Fibroblast of skin of right quadriceps (primary cell): ENCODE data around the gene AKAP6.
A peak's percentile ranks its signal among the peaks of the same experiment; 100 is the strongest.

ENCODE experiments used
- DNase-seq: peaks from one replicate; pipeline ENCODE4 v3.0.0-alpha.2; 2013

The AKAP6 gene

GRCh38 chr14:32494609-32495434, 165.7 kb downstream of the AKAP6 start:
- peak; percentile 68 for DNase-seq

DNA sequence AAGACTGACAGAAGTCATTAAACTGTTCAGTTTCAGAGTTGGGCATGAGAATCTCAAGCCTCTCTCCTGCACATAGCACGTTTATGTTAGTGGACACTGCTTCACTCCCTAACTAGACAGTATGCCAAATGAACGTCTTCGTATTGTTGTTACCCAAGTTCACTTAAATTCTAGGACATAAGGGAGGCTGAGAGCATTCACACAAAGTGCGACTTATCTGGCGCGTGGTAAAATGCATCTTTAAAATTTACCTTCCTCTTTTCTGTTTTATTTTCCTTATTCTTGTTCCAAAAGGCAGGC, 166.3 kb downstream of the AKAP6 start:
- no peak for DNase-seq

- peak; percentile 74 for DNase-seq
Measured at GRCh38 chr14:32497248-32497647, 168.2 kb downstream of the AKAP6 start.

DNA sequence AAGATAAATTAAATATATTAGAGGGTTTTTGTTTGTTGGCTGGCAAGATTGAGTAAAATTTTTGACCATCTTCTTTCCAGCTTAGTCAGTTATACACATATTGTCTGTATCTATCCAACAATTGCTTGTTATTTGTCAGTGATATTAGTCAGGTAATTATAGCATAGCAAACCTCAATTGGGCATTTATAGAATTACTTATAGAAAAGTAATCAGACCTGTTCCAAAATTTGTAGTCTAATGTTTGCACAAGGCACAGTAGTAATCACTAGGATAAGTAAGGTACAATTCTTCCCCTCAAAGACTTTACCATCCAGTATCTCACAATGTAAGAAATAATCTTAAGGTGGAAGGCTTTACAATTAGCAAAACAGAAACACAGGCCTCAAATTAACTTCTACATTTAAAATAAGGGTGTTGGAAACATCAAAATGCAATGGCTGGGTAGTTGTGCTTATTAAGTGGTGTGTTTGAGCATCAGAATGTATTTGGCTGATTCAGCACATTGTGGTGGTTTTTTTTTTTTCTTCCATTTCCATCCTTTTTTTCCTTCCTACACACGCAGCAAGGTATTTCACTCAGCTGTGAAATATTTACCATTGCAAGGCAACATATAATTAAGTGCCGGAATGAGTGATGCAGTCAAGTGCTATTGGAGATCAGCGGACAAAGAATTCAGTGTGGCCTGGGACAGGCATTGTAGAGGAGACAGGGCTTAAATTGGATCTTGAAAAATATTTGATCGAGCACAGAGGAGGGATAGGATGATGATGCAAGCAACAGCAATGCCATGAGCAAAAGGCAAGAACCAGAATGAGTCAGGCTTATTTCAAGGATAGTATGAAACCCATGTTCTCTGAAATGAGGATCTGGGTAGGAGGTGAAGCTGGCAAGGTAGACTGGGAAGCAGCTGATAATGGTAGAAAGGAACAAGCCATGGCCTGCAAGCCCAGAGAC, 178.2 kb downstream of the AKAP6 start:
- DNase-seq = peak; percentile 94

GRCh38 chr14:32508281-32508680, 179.2 kb downstream of the AKAP6 start:
- peak; percentile 39 for DNase-seq

DNA sequence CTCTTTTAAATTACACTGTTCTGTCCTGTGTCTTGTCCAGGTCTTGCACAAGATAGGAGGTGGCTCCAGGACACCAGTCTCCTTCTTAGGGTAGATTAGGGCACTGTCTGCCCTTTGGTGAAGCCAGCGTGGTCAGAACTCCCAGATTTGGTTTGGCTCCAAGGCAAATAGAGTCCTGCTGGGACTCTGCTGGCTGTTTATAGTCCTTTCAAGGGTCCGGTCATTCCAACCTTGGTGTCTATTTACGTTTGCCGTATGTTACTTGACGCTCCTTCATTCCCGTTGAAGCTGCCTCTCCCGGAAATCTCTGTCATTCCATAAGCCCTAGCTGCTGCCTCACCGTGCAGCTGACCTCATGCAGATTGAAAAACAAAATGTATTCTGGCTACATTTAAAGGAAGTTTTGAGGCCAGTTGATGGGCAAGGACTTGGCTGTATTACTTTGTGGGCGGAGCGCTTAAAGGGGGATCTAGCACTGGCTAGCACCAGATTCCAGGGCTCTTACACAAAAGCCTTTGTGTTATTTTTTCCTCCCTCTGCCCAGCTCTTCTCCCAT, 180.6 kb downstream of the AKAP6 start:
- DNase-seq = peak; percentile 94

DNA sequence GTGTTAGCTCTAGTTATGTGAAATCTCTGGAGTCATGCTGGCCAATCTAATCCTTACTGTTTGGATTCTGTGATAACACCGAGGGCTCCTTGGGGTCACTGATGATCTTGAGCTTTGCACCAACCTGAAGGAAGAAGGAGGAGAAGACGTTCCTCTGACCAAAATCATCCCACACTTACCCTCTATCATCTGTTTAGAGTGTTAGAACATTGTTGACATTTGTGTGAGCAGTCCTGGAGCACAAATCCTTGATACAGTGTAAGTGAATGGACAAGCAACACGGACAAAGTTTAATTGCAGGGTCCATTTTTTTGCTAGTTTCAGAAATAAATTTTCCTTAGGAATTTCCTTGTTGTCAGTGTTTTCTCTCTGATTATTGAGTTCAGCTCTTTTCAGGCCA, 181.7 kb downstream of the AKAP6 start:
- no peak for DNase-seq

DNA sequence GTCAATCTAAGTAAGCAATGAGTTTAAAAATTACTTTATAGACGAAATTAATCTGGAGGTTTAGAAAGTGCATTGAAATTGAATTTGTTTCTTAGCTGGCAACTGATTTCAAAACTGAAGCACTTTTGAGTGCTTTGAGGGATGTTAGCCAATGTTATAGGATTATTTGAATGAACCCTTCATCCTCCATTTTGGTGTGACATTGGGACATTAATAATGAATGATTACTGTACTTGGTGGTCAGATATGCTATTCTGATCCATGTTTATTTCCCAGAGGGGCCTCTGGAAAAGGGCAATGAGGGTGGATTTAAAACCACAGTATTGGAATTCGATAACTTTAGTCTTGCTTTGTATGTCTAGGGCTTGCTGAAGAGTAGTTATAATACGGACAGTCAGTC, 183.2 kb downstream of the AKAP6 start:
- no peak for DNase-seq

DNA sequence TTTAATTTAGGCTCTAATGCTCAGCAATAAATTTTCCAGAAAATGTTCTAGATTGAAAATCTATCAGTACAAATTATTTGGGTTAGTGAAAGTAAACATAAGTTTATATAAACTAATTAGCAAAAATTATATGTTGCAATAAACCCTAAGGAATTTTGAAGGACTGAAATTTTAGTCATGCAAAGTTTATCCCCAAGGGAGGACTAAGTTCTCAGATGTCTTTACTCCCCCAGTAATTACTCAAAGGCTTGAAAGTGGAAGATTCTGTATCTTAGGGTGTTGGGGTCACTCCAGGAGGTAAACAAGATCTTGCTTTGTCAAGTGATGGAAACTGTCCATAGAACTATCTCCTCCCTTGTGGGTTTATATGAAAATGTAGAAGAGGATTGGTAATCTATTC, 183.7 kb downstream of the AKAP6 start:
- DNase-seq = peak; percentile 47

- peak; percentile 51 for DNase-seq
Measured at GRCh38 chr14:32513571-32514009, 184.5 kb downstream of the AKAP6 start.

- DNase-seq = no peak
Measured at GRCh38 chr14:32514236-32514635, 185.1 kb downstream of the AKAP6 start.

DNA sequence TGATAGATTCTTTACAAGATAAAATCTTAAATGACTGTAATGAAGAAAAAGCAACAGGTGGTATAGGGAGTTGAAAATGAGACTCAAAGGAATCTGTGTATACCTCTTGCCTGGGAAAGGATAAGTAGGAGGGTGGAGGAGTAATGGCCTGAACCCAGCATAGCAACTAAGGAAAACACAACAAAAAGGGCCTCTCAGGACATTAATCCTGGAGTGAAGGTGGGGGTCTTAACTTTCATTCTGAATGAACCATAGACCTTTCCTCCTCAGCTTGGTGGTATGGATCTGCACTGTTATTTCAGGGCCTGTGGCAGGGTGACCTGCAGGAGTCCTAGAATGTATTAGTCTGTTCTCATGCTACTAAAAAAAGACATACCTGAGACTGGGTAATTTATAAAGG, 185.6 kb downstream of the AKAP6 start:
- no peak for DNase-seq

- no peak for DNase-seq
Measured at GRCh38 chr14:32524609-32525375, 195.7 kb downstream of the AKAP6 start.

DNA sequence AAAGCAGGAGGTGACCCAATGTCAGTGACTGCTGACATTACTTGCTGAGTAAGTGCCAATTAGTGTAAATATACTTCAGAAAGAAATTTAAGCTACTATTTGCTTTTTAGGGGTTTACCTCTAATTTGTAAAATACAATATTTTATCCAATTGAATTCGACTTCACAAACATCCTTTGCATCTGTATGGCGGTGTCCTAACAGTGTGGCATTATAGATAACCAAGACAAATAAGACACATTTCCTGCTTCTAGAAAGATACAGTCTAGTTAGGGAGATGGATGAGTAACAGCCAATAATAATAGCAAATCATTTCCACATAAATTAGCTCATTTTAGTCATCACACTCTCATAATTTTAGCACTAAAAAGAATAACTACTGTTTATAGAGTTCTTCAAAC, 196.5 kb downstream of the AKAP6 start:
- no peak for DNase-seq

- no peak for DNase-seq
Measured at GRCh38 chr14:32530800-32531199, 201.7 kb downstream of the AKAP6 start.

DNA sequence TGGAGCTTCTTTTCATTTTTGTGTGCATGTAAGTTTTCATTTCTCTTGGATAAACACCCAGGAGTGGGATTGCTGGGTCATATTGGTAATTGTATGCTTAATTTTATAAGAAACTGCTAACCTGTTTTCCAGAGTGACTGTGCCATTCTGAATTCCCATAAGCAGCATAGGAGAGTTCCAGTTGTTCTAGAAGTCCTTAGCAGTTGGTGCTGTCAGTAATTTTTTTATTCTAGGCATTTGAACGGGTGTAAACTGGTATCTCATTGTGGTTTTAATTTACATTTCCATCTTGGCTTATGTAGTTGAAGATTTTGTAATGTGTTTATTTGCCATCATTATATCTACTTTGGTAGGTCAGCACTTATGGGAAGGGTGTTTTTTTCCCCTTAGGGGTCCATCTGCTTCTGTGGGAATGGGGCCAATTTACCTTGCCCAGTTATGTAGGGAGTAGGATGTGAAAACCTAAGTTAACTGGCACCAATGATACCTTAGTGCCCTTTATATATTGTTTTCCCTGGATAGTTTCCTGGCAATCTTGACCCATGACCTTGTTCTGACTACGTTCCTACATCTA, 202.9 kb downstream of the AKAP6 start:
- no peak for DNase-seq

DNA sequence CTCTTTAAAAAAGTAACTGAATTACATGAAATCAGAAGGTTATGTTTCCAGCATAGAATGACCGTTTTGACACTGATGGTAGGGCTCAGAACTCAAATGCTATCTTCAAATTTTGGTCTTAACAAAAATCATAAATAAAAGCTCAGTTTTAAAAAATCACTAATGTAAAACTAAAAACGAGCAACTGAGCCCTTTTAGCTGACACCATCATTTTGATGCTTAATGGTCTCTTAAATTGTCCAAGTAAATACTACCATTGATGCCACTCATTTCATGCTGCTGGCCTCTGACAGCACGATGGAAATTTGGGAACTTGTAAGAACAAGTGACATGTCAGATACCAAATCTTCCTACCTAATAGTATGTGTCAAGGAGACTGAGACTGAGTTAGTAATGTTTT, 205.0 kb downstream of the AKAP6 start:
- DNase-seq = no peak

- no peak for DNase-seq
Measured at GRCh38 chr14:32536175-32536574, 207.1 kb downstream of the AKAP6 start.

DNA sequence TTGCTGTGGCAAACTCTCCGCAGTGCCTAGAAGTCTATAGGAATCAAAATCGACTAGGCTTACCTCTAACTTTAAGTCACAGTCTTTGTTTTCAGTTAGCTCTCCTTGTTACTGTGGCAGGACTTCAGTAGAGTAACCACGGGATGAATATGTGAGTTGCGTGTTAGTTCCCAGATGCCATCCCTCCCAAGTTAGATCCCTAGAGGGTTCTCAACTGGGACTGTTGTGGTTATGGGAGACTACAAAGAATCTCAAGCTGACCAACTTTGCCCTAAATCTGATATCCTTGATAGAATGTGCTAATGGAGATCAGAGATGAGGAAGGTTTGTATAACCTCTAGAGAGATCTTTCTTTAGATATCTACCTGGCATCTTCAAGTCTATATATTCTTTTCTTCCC, 208.1 kb downstream of the AKAP6 start:
- no peak for DNase-seq

- DNase-seq = no peak
Measured at GRCh38 chr14:32542507-32542906, 213.4 kb downstream of the AKAP6 start.

DNA sequence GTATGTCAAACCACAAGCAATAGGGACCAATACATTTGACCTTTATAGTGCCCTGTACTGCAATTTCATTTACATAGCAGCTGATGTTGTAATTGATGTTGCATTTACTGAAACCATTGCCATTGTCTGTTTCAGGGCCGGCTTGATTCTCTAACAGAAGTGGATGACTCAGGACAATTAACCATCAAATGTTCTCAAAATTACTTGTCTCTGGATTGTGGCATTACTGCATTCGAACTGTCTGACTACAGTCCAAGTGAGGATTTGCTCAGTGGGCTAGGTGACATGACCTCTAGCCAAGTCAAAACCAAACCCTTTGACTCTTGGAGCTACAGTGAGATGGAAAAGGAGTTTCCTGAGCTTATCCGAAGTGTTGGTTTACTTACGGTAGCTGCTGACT, 216.0 kb downstream of the AKAP6 start:
- no peak for DNase-seq

GRCh38 chr14:32545506-32546210, 216.6 kb downstream of the AKAP6 start:
- no peak for DNase-seq
